Stimulated activated CD8-positive, alpha-beta memory T cell treated with anti-CD3 and anti-CD28 coated beads, Interleukin-15, amount 100 ng/mL, for 1 hour (primary cell): ENCODE data around the gene GPX1.
"Not testable (repeated sequence)": the region's sequence is repeated elsewhere in the genome, so short reads cannot be mapped to it uniquely, and the experiment has no call there.

Experiments used
- DNase-seq: peaks from one replicate; pipeline ENCODE4 v3.0.0-alpha.2; 2020; ENCODE audit warnings: low read depth

GPX1 gene

DNA sequence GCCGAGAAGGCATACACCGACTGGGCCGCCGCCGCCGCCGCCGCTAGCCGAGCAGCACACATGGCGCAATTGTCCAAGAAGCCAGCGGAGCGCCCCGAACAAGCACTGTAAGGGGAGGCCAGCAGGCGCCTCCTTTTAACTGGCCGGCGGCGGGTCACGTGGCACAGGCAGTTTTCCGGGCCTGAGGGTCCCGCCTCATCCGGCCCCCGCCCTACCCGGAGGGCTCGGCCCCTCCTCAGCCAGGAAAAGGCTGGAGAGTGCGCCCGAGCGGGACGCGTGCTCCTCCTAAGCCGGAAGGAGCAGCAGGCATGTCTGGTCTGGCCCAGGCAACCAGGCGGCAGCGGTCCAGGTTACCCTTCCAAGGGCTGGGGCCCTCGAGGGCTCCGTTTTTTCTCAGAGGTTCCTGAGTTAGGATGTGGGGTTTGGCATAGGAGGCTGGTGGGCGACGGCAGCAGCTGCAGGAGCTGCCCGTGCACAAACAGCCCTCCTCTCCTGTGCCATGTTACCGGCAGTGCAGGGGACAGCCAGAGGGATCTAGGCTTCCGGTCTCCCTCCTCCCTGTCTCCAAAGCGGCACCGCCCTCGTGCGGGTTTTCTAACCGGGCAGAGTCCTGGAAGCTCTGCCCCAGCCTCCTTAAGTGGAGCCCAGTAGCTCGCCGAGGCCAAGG lies at the start of gene GPX1:
GPX1 (minus strand) TSS at position 137 of the 667 bp plus-strand sequence; CDS start at position 62, 75 bp downstream.
- peak; percentile 55 for DNase-seq

DNA sequence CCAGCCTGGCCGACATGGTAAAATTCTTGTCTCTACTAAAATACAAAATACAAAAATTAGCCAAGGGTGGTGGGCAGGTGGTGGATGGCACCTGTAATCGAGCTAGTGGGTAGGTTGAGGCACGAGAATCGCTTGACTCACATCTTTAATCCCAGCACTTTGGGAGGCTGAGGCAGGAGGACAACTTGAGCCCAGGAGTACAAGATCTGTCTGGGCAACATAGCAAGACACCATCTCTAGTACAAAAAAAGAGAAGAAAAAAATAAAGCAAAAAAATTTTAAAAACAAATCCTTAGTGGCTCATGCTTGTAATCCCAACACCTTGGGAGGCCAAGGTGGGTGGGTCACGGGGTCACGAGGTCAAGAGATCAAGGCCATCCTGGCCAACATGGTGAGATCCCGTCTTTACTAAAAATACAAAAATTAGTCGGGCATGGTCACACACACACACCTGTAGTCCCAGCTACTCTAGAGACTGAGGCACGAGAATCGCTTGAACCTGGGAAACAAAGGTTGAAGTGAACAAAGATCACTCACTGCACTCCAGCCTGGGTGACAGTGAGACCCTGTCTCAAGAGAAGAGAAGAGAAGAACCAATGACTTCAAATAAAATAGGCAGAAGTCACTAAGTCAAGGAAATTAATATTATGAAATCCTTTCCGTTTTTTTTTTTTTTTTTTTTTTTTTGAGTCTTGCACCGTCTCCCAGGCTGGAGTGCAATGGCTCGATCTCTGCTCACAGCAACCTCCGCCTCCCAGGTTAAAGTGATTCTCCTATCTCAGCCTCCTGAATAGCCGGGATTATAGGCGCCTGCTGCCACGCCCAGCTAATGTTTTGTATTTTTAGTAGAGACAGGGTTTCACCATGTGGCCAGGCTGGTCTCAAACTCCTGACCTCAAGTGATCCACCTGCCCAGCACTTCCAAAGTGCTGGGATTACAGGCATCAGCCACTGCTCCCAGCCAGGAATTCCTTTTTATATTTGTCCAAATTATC lies 48.7 kb upstream of the GPX1 start:
- DNase-seq, result no peak

DNA sequence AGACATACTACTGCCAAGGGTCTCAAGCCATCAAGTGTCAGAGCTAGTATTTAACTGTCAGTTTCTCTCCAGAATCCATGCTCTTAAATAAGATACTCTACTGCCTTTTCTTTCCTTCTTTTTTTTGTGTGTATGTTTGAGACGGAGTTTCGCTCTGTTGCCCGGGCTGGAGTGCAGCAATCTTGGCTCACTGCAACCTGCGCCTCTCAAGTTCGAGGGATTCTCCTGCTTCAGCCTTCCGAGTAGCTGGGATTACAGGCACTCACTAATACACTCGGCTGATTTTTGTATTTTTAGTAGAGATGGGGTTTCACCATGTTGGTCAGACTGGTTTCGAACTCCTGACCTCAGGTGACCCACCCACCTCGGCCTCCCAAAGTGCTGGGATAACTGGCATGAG lies 47.4 kb upstream of the GPX1 start:
- DNase-seq, result not testable (repeated sequence)

DNA sequence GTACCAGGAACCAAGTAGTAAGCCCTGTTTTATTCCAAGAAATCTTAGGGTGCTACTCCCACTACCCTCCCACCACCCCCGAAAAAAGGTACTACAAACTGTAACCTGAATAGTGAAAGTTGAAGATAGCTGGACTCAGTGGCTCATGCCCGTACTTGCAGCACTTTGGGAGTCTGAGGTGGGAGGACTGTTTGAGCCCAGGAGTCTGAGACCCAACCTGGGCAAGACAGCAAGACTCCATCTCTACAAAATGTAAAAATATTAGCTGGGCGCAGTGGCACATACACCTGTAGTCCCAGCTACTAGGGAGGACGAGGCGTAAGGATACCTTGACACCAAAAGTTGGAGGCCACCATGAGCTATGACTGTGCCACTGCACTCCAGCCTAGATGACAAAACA lies 45.7 kb upstream of the GPX1 start:
- DNase-seq, result no peak

DNA sequence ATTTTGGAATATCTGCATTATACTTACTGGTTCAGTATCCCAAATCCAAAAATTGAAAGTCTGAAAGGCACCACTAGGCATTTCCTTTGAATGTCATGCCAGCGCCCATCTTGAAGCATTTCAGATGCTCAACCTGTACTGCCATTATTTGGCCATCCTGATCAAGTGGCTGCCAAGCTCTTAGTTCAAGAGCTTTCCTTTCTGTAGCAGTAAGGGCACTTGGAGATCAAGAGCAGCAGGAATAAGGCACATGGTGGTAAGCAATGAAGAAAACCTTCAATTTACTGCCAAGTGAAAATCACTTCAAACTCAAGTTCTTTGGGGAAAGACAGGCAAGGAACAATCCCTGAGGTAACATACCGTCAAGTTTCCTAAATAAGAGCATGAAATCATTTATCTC lies 43.6 kb upstream of the GPX1 start:
- no peak for DNase-seq

DNA sequence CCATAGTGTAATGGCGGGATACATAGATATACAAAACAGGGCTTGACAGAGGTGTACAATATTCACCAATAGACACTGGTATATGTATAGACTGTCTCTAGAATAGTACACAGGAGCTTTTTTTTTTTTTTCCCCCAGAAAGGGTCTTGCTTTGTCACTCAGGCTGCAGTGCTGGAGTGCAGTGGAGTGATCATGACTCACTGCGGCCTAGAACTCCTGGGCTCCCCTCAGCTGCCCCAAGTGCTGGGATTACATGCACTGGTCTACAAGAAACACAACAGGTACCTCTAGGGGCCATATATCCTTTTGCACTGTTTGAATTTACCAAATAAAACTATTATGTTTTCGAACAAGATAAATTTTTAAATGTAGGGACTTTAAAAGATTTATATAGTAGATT lies 41.3 kb upstream of the GPX1 start:
- no peak for DNase-seq

DNA sequence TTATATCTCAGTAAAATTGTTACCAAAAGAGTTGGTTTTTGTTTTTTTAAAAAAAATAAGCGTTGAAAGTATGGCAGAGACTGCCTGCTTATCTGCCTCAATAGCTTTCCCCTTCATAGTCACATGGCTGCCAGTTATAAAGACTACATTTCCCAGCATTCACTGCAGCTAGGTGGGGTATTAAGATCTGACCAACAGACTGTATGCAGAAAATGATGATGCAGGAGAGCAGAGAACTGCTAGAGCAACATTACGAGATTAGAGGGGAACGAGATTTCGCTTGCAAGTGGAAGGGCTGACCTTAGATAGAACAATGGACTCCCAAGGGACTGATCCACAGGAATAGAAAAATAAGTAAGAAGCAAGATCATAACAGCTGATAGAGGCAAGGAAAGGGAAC lies 39.3 kb upstream of the GPX1 start:
- DNase-seq, result no peak

DNA sequence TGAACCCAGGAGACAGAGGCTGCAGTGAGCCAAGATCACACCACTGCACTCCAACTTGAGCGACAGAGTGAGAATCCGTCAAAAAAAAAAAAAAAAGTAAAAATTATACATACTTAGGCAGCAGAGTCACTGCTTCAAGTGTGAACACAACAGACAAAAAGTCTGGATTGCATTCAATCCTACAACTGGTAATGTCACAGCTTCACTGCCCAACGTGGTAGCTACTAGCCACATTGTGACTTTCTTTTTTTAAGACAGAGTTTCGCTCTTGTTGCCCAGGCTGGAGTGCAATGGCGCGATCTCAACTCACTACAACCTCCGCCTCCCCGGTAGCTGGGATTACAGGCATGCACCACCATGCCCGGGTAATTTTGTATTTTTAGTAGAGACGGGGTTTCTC lies 33.2 kb upstream of the GPX1 start:
- DNase-seq, result not testable (repeated sequence)

DNA sequence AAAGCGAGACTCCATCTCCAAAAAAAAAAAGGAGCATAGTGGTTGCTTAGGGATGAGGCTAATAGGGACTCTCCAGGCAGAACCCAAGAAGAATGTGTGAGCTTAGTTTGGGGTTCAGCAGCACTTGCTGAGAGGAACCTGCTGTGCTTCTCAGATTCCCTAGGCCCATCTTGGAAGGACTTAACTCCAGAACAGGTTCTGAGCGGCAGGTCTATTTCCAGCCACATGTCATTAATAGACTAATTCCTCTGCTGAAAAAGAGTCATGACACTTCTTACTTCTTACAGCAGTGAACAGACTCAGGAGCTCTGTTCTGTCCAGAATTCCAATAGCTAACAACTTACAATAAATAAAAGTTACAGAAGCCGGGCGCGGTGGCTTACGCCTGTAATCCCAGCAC lies 31.1 kb upstream of the GPX1 start:
- no peak for DNase-seq

DNA sequence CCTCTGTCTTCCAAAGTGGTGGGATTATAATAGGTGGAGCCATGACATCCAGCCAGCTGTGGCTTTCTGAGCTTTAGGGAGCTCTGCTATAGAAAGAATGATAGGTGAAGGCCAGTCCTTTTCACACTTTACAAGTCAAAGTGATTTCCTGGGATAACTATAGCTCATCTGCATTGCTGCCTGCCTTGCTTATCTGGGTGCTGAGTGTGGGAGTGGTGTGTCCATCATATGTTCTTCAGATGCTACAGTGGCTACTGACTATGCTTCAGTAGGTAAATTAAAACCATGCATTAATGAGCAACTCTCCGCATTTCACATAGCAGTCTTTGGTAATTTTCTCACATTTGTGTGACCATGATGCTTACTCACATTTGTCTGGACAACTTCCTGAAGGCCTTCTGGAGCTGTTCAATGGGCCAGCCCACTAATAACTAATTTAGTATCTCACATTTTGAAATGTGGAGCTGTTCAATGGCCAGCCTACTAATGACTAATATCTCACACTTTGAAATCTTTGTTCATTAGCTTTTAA lies 30.2 kb upstream of the GPX1 start:
- no peak for DNase-seq

DNA sequence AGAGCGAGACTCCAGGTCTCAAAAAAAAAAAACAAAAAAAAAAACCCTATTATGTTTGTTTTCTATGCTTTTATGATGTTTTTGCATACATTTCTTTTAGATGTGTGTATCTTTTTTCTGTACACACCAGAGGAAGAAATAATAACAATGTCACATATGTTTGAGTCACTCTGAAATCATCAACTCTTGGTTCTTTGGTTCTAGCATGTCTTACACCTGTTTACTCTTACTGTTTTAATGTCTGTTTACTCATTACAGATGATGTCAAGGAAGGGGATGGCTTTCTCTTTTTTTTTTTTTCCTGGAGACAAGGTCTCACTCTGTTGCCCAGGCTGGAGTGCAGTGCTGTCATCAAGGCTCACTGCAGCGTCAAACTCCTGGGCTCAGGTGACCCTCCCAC lies 29.6 kb upstream of the GPX1 start:
- no peak for DNase-seq

DNA sequence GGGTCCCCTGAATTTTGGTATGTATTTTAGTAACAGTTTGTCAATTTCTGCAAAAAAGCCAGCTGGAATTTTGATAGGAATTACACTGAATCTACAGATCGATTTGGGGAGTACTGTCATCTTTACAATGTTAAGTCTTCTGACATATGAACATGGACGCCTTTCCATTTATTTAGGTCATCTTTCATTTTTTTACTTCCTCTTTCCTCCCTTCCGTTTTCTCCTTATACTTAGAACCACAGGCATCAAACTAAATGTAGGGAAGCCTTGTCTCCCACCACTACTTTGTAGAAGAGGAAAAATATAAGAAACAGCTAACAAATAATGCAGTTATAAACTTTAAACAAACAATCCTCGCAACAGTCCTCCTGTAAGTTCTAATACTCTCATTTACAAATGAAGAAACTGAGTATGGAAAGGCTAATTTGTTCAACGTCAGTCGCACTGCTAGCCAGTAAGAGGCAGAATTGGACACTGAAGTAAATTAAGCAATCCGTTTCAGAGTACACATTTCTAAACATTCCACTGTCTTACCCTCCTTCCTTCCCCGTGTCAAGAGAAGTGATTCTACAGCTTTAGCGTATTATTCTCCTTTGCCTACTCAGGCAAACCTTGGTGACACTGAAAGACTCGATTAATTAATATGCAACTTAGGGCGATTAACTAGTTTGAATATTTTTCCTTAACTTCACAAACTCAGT lies 28.1 kb upstream of the GPX1 start:
- DNase-seq, result no peak

DNA sequence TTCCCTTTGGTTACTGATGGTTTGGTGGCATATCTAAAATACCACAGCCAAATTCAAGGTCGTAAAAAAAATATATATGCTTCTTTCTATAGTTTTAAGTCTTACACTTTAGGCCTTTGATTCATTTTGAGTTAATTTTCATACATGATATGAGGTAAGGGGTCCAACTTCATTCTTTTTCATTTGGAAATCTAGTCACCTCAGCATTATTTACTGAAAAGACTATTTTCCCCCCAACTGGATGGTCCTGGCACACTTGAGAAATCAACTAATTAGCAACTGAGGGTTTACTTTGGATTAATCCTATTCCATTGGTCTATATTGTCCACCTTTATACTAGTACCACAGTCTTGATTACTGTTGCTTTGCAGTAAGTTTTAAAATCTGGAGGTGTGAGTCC lies 27.5 kb upstream of the GPX1 start:
- DNase-seq, result no peak

DNA sequence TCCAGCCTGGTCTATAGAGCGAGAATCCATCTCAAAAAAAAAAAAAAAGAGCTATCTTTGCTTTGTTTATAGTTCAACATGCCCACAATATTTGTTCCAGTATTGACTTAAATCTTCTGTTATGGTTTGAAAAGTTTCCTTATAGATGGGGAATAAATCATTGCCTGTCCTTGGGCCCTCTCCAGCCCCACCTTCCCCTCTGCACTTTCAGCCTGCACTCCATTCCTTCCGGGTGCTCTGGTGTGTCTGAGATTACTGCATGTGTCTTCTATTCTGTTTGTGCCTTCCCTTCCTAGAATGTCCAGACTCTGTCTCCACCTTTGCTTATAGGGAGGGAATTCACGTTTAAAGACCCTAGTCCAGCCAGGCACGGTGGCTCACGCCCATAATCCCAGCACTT lies 25.2 kb upstream of the GPX1 start:
- DNase-seq, result no peak

DNA sequence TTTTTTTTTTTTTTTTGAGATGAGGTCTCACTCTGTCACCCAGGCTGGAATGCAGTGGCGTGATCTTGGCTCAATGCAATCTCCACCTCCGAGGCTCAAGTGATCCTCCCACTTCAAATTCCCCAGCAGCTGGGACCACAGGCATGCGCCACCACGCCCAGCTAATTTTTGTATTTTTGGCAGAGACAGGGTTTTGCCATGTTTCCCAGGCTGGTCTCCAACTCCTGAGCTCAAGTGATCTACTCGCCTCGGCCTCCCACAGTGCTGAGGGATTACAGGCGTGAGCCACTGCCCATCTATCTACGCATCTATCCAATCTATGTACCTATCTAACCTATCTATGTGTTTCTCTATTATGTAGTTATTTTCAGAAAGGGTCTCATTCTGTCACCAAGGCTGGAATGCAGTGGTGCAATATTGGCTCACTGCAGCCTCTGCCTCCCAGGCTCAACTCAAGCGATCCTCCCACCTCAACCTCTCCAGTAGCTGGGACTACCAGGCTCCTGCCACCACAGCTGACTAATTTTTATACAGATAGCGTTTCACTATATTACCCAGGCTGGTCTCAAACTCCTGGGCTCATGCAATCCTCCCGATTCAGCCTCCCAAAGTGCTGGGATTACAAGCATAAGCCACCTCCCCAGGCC lies 20.2 kb upstream of the GPX1 start:
- no peak for DNase-seq

DNA sequence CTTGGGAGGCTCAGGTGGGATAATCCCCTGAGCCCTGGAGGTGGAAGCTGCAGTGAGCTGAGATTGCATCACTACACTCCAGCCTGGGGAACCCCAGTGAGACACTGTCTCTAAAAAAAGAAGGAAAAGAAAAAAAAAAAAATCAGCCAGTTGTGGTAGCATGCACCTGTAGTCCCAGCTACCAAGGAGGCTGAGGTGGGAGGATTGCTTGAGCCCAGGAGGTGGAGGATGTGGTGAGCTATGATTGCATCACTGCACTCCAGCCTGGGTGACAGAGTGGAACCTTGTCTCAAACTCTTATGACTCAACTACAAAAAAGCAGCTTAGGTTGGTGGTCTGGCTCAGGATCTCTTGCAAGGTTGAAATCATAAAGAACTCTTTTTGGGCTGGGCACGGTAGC lies 19.3 kb upstream of the GPX1 start:
- DNase-seq, result no peak

DNA sequence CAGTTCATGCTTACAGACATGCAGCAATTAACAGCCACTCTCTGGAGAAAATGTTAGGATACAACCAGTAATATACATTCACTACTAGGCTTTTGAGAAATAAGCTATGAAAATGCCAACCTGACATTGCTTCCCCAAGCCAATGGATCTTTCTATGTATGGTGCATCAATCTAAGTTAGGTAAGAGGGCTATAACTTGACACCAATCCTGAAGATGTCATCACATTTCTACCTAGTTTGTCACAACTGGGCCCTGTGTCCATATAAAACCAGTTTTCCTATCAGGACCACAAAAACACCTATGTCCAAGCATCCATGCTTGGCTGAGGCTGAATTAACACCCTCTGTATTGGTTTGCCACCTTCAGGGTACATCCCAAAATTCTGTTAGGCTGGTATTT lies 13.8 kb upstream of the GPX1 start:
- no peak for DNase-seq

DNA sequence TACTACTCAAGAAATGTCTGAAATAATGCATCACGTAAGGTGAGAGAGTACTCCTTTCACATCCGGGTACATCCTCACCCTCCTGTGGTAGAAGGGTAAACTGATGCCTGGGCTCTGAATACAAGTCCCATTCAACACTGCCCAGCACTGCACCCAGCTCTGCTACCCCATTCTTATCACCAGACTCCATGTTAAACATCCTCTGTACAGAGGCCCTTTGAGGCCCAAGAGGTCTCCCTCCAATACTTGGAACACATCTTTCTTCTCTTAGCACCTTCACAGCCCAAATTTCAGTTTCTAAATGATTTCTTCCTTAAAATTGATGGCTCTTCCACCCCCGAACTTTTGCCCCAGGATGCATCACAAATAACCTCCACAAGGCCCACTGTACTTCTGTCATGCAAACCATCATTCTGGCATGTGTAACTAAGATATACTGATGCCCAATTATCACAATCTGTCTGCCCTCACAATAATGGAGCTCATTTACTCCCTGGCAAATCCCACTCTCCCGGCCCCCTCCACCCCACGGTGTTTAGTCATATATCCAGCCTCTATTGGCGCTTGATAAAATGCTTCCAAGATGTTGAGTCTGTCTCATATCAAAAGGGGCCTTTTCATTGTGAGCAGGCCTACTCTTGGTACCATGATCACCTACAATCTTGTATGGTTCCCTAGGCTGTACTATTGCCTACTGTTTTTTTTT lies 12.6 kb upstream of the GPX1 start:
- no peak for DNase-seq

DNA sequence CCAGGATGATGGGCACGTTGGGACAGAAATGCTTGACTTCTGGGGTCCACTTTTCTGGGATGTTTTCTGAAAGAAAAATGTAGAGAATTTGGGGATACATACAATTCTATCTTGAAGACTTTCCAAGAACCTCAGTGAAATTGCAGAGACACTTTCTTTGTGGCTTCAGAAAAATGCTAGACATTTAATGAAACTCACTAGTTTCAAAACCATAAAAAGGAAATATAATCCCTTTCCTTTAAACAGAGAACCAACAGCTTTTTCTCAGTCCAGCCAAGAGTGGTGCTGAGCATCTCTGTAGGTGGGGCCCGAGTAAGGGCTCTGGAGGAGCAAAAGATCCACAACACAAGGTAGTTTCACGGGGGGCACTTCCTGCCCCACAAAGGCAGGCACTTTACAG lies 4.4 kb upstream of the GPX1 start:
- no peak for DNase-seq

DNA sequence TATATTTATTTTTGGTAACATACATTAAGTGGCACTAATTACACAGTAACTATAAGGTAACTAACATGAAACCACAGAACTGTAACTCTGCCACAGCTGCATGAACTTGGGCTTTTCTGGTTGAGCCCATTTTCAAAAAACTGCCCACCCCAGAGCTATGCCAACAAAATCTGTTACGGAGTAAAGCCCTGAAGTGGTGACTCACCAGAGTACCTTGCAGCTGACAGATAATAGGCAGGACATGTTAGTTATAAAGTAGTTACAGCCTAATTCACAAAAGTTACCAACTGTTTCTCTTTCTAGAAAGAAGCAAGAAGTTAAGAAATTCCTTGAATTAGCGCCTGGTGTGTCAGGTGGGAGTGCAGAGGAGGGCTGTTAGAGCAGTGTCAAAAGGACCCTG lies 1.5 kb upstream of the GPX1 start:
- DNase-seq, result no peak

DNA sequence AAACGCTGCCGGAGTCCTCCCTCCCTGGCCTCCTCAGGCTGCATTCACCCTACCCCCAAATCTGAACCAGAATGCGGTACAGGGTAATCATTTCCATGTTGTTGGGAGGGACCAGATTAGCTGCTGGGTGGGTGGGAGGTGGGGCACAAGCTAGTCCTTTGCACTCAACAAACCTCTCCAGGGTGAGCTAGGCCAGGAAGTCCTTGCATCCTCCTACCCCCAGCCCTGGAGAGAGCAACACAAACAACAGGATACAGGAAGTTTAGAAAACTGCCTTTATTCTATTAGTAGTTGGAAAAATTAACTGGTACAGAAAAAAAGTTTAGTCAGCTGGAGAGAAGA lies 702 bp upstream of the GPX1 start:
- DNase-seq, result no peak
